NCI-H128 (cell line): Measurements from ENCODE around the gene ADSS1.

Experiments
- DNase-seq: peaks from one replicate; lab custom pipeline; 2025; ENCODE audit not compliant: unreplicated experiment; lab: John Stamatoyannopoulos, UW

The ADSS1 gene

GRCh38 chr14:104791425-104791824, 67.4 kb downstream of the ADSS1 start:
- no peak for DNase-seq

- DNase-seq: no peak
These were observed 68.3 kb downstream of the ADSS1 start for GRCh38 chr14:104792101-104792884.

GRCh38 chr14:104792945-104793702, 69.1 kb downstream of the ADSS1 start:
- DNase-seq: no peak

GRCh38 chr14:104793703-104793959, 69.6 kb downstream of the ADSS1 start:
- DNase-seq: no peak

GRCh38 chr14:104794099-104794498, 70.1 kb downstream of the ADSS1 start:
- no peak for DNase-seq

GRCh38 chr14:104794631-104794992, 70.6 kb downstream of the ADSS1 start:
- DNase-seq: no peak

- DNase-seq: peak; percentile 19
These were observed 71.2 kb downstream of the ADSS1 start, which contains the start of gene AKT1 for GRCh38 chr14:104794993-104795780. Gene AKT1 (minus strand): TSS chr14:104795748. CDS start chr14:104792643, 3,105 bp downstream.

GRCh38 chr14:104795781-104796686, 72.0 kb downstream of the ADSS1 start:
- DNase-seq: no peak

GRCh38 chr14:104796687-104797081, 72.7 kb downstream of the ADSS1 start:
- no peak for DNase-seq
